IPS DF 4.7 (cell line): ENCODE measurements around the gene DNAJC12.
"Not testable (repeated sequence)": the region's sequence is repeated elsewhere in the genome, so short reads cannot be mapped to it uniquely, and the experiment has no call there.

Experiments used
- DNase-seq: peaks from one replicate; pipeline ENCODE4 v3.0.0-alpha.2; 2013; ENCODE audit warnings: low spot score; ENCODE audit errors: extremely low read depth

The DNAJC12 gene

DNA sequence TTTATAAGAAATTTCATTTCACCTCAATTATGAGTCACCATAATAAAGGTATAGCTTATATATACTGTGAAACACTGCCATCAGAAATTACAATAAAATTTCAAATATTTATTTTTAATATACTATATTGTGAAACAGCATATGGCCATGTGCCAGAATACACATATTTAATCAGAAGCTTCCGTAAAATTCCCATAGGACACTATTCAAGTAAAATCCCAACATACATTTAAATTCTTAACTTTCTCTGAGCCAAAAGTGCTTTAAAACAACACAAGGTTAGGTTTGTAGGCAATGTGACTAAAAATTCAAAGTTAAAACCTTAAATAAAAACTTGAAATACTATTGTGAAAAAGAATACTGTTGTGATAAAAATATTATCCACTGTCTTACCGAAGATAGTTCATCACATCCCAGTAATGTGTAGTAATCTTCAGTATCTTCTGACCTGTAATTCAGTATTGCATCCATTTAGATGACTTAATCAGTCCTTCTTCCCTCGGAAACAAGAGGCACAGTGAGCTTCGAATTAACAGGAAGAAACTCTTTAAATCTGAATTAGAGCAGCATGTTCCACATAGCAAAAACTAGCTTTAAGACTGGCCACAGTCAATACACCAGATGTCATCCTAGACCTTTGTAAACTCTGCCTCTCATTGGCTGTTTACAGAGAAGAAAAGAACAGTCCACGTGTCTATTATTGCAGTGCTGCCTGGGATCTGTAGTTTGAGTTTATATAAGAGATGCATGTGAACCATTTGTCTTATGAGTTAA lies at the start of gene DNAJC12:
Gene DNAJC12, minus strand, starts transcription at position 648 of the 774 bp plus-strand sequence. Its CDS starts 177 bp downstream, at position 471.
- DNase-seq, result no peak

DNA sequence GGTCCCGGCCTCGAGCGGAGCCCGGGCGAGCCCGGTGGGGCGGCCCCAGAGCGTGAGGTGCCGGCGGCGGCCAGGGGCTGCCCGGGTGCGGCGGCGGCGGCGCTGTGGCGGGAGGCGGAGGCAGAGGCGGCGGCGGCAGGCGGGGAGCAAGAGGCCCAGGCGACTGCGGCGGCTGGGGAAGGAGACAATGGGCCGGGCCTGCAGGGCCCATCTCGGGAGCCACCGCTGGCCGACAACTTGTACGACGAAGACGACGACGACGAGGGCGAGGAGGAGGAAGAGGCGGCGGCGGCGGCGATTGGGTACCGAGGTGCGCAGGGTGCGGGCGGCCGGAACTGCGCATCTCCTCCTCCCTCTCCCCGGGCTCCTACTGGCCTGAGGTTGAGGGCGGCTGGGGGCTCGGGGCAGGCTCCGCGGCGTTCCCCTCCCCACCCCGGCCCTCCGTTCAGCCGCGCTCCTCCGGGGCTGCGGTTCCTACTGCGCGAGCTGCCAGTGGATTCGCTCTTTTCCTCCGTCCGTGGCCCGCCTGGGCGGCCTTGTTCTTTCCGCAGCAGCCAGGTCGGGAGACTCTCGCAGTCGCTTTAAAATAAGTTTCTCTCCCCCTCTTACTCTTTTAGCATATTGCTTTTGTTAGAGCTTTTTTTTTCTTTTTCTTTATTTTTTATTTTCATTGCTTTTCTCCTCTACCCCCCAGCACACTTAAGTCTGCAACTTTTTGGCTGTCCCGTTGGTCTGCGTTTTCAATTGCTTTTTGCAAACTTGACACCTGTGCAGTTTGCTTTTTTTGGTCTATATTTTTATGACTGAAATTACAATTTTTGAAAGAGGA lies 47.1 kb upstream of the DNAJC12 start:
- DNase-seq, result no peak

DNA sequence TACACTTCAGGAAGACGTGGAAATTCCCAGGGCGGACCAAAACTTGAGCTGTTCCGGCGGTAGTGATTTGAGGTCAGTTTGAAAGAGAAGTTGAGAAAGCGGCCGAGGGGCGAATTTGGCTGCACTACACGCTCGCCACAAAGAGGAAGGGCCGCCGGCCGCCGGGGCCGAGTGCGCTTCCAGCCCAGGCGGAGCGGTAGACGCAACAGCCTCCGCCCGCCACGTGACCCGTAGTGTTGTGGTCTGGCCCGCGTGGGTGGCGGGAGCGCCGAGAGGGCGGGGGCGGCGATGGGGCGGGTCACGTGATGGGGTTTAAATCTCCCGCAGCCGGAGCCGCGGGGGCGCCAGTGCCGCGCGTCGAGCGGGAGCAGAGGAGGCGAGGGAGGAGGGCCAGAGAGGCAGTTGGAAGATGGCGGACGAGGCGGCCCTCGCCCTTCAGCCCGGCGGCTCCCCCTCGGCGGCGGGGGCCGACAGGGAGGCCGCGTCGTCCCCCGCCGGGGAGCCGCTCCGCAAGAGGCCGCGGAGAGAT lies 46.4 kb upstream of the DNAJC12 start, which contains the start of gene SIRT1:
Gene SIRT1, plus strand, starts transcription at position 344 of the 529 bp plus-strand sequence. Its CDS starts 66 bp downstream, at position 410.
- DNase-seq, result no peak

DNA sequence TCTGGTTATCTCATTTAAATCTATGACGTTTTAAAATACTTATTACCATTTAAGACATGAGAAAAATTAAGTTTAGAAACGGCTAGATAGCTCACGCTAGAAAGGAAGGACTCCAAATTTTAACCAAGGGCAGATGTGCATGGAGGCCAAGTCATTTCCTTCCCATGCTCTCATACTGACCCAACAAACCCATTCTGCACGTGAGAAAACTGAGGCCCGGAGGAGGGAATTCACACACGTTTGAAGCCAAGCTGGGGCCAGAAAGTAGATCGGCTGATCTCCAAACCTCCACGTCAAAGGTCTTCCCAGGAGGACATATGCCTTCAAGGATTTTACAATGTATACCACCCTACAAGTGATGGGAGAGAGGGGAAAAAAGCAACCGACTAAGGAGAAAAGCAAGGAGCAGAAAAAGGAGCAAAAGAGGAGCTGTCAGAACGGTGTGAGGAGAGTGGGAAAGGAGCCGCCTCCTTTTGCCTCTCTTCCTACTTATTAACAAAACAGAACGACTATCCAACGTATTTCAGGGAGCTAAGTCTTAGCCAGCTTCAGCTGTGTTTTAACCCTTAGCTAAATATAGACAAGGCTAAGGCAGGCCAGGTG lies 45.8 kb upstream of the DNAJC12 start:
- DNase-seq, result no peak

DNA sequence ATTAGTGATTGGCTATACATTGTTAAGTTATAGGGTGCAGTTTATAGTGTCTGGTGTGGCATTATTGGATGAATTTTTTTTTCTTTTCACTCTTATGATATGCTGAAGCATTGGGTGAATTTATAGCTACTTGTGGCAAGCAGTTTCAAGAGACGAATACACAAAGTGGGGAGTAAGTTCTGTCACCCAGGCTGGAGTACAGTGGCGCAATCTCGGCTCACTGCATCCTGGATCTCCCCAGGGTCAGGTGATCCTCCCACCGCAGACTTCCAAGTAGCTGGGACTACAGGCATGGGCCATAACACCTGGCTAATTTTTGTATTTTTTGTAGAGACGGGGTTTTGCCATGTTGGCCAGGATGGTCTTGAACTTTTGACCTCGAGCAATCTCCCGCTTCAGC lies 40.1 kb upstream of the DNAJC12 start:
- no peak for DNase-seq

DNA sequence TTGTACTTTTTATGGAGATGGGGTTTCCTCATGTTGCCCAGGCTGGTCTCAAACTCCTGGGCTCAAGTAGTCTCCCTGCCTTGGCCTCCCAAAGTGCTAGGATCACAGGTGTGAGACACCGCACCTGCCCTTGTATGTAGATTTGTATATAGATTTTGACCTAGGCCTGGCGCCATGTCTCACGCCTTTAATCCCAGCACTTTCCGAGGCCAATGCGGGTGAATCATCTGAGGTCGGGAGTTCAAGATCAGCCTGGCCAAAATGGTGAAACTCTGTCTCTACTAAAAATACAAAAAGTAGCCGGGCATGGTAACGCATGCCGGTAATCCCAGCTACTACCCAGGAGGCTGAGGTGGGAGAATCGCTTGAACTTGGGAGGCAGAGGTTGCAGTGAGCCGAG lies 39.4 kb upstream of the DNAJC12 start:
- DNase-seq, result not testable (repeated sequence)

DNA sequence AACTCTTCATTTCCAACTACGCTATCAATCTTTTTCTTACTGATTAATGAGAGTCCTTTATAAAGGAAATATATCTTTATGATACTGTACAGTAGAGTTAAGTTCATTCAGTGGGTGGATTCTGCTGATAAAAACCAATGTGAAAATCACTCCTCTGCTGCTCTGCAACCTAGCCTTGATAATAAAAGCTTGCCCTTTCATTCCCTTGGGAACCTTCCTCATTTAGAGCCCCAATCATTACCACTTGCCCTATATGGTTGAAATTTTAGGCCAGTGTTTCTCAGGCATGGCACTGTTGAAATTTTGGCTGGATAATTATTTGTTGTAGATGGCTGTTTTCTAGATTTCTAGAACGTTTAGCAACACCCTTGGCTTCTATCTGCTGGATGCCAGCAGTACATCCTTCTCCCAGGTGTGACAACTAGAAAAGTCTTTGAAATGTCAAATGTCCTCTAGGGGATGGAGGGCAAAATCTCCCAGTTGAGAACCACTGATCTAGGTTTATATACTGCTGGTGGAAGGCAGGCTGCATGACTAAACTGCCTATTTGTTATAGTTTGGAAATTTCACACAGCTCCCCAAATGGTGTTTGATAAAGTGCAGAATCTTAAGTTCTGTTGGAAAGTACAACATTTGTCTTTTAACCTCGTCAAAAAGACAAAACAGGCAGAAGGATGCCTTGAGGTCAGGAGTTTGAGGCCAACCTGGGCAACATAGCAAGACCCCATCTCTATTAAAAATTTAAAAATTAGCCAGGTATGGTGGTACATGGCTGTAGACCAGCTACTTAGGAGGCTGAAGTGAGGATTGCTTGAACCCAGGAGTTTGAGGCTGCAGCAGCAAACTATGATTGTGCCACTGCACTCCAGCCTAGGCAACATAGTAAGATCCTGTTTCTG lies 37.6 kb upstream of the DNAJC12 start:
- no peak for DNase-seq

DNA sequence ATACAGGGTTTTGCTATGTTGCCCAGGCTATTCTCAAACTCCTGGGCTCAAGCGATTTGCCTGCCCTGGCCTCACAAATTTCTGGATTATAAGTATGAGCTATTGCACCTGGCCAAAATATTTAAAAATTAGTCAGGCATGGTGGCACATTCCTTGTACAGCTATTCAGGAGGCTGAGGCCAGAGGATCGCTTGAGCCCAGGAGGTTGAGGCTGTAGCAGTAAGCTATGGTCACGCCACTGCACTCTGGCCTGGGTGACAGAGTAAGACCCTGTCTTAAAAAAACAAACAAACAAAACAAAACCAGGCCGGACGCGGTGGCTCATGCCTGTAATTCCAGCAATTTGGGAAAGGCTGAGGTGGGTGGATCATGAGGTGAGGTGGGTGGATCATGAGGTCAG lies 32.0 kb upstream of the DNAJC12 start:
- no peak for DNase-seq

DNA sequence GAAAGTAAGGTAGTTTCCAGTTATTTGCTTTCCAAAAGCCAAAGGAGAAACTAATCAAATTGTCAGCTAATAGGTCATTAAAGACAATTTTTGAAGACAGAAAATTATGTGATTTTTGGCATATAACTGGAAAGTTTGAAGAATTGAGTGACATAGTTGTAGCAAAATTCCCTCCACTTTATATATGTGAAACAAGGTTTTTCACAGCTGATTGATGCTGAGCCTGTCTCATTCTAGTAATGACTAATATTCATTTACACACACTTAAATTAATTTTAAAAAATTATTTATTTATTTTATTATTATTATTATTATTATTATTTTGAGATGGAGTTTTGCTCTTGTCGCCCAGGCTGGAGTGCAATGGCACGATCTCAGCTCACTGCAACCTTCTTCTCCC lies 30.1 kb upstream of the DNAJC12 start:
- no peak for DNase-seq

DNA sequence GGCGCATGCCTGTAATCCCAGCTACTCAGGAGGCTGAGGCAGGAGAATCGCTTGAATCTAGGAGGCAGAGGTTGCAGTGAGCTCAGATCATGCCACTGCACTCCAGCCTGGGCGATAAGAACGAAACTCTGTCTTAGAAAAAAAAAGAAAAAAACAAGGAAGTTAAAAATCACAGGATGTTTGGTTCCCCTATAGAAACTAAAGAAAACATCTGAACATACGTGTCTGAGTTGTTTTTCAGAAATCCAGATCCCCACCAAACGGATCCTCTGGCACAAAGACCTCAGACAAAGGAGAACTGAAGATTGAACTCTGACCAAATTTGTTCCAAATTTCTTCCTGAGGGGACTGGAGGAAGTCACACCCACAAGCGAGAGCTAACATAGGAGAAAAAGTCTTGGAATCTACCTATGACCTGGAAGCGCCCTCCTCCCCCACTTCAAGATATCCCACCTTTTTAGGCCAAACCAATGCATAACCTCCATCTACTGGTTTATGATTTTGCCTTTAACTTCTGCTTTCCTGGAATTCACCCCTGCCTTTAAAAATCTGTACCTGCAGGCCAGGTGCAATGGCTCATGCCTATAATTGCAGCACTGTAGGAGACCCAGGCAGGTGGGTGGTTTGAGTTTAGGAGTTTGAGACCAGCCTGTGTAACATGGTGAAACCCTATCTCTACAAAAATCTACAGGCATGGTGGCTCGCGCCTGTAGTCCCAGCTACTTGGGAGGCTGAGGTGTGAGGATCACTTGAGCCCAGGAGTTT lies 26.8 kb upstream of the DNAJC12 start:
- DNase-seq, result no peak

DNA sequence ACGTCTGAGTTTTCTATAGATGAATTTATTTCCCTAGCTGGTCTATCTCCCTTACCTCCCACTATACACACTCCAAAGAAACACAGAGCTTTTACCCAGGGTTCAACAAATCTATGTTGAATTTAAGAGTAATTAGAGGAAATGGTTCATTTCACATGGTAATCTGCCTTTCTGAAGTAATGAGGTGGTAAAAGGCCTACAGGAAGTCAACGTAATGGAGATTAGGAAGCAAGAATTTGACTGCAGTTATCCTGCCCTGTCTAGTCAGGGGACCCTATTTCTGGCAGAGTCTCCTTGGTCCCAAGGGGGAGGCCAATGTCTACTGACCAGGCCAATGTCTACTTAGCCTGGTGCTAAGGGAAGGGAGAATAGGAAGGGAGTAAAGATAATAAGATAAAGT lies 25.1 kb upstream of the DNAJC12 start:
- no peak for DNase-seq

DNA sequence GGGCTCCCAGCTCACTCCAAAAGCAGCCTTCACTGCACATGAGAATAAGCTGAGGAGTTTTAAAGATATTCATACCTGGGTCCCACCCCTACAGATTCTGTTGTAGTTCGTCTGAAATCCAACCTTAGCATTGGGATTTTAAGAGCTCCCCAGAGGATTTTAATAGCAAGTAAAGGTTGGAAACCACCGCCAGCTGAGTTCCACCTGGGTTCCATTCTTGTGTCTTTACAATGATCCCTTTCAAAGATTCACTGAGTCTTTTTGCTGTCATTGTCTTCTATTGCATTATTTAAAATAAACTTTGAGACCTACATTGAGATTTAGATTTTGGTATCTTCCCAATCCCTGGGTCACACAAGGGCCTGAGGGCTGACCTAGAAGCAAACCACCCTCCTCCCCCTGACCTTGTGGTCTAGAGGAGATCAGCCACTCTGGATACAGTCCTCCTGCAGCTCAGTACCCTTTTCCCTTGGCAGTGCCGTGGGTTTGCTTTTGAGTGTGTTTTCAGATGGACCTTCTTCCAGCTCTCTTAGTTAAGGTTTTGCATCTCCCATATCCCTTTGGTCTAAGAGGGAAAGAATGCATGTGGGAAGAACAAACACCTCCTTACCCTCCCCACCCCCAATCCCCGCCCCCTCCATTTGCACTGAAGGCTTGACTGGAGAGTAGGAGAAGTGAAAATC lies 23.9 kb upstream of the DNAJC12 start:
- no peak for DNase-seq

DNA sequence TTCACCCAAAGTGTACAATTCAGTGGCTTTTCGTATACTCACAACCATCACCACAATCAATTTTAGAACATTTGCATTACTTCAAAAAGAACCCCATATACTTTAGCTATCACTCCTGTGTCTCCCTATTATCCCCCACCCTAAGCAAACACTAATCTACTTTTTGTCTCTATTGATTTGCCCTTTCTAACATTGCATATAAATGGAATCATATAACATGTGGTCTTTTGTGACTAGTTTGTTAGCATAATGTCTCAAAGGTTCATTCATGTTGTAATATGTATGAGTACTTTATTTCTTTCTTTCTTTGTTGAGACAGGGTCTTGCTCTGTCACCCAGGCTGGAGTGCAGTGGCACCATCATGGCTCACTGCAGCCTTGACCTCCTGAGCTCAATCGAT lies 21.0 kb upstream of the DNAJC12 start:
- DNase-seq, result no peak

DNA sequence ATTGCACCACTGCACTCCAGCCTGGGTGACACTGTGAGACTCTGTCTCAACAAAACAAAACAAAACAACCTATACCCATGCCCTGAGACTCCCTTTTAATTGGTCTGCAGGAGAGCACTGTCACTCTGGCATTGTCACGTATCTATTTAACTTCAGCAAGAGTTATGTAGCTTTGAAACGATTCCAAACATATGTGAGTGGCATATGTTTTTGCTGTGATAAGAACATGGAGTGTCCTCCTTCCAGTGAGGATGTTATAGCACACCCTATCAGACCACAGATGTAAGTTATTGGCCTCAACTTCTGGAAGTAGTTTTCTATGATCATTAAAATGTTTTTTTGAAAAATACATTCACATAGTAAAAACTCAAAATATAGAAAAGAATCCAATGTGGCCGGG lies 15.5 kb upstream of the DNAJC12 start:
- DNase-seq, result no peak

DNA sequence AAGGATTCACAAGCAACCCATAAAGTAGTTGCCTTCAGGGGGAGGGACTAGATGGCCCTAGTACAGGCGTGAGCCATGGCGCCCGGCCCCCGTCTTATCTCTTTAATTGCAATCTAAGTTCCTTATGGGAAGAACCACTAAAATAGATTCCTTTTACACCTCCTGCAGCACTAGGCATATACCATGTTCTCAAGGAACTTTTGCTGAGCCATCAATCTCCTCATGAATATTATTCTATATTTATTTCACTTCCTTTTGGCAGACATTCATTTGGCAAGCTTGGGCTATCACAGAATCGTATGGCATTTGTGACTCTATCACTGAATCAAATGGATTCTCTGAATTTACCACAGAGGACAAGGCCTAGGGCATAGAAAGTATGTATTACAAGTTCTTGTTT lies 14.8 kb upstream of the DNAJC12 start:
- DNase-seq, result no peak

DNA sequence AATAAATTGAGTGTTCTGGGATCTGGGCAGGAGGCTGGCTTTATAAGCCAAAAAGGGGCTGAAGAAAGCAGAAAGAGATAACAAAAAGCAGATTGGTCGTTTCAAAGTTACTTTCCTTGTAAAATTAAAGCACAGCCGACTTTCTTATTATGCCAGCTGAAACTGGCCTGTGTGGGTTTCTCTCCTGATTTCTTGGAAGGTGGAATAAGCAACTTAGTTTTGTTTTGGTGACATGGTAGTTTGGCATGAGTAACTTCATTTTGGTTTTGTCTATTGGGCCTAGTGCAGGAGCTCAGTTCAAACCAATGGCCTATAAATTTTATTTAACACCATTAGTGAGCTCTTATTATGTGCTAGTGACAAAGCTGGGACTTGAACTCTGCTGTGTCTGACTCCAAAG lies 13.2 kb upstream of the DNAJC12 start:
- DNase-seq, result no peak

DNA sequence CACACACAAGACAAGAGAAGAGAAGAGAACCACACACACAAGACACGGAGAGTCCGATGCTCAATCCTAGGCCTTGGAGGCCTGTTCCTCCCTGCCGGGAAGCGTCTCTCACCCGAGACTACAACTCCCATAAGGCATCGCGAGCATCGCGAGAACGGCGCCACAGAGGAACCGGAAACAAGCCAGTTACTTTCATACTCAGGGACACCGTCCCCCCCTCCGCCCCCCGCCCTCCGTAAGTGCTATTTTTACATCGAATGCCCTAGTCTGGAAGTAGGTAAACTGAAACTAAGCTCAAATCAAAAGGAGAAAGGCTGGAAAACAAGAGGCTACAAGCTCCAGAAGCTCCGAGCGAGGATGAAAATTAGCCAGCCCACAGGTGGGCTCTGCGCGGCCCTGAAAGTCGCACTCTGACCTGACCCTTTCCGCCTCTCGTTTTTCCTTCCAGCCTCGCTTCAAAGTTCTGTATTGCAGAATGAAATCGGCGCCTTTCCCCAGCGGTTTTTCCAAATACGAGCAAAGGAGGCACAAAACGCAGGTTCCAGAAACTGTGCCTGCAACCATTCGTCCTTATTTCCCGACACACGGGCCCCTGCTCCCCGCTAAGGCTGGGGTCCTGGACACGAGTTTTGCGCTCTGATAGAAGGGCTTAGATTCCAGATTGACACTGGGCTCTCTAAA lies 11.5 kb upstream of the DNAJC12 start:
- peak; percentile 84 for DNase-seq

DNA sequence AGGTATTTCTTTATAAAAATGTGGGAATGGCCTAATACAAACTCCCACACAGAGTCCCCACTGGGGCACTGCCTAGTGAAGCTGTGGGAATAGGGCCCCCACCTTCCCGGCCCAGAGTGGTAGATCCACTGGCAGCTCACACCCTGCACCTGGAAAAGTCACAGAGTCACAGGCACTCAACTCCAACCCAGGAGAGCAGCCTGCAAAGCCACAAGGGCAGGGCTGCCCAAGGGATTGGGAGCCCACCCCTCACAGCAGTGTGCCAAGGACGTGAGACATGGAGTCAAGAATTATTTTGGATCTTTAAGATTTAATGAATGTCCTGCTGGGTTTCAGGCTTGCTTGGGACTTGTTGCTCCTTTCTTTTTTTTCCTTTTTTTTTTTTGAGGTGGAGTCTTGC lies 5.3 kb upstream of the DNAJC12 start:
- DNase-seq, result no peak

DNA sequence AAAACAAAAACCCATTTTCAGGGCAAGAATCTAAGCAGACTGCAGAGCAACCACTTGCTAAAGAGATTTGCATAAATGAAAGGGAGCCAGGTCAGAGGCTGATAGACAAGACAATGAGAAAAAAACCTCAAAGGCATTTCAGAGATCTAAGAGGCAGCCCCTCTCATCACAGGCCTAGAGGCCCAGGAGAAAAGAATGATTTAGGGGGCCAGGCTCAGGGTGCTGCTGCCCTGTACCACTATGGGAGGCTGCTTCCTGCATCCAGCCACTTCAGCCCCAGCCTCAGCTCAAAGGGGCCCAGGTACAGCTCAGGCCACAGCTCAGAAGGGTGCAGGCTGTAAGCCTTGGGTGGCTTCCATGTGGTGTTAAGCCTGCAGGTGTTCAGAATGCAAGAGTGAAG lies 3.7 kb upstream of the DNAJC12 start:
- DNase-seq, result no peak
